Renal cortex interstitium (tissue), 11 donors: ENCODE data around the gene STPG3. TPM values are rescaled to one million over a fixed set of nuclear protein-coding genes. Genes with fewer than 3 reads are reported as not detected.

Experiments
- DNase-seq, 11 donors: peaks; one replicate each; pipeline ENCODE4 v3.0.0-alpha.2; 2013; ENCODE audit warnings: low read depth in 9 of 11, low spot score in 4 of 11; ENCODE audit errors: extremely low read depth in 1 of 11
- polyA plus RNA-seq, 3 donors: library from polyadenylated mRNA; unstranded; fragments of 120-200 nt; gene quantifications; one replicate each; pipeline ENCODE4 v1.2.1, GENCODE V29; 2013; ENCODE audit not compliant: insufficient read length in 3 of 3

Gene STPG3
- polyA plus RNA-seq, 3 donors = 2.2 to 4.2 (median 2.6) TPM

DNA sequence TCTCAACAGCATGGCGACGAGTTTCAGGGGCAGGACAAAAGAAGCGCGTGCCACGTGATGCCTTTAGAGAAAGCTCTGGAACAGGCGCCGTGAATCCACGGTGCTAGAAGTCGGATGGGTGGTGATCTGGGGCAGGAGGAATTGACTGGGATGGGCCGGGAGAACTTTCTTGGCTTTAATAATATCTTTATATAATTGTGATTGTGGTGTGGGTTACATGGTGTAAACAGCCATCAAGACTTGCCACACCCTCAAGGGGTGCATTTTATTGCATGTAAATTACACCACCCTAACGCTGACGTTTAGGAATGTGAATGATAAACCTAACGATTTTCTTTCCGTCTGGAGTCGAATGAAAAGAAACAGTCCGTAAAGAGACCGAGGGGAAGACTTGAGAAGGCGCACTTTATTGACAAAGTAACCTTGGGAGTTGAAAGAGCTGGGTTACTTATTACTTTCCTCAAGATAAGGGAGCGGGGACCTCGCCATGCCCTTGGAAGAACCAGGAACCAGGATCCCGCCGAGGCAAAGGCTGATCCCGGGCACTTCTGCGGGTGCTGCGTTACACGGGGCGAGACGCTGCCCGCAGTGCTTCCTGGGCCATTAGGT, 42.5 kb downstream of the STPG3 start:
- no peak for DNase-seq

DNA sequence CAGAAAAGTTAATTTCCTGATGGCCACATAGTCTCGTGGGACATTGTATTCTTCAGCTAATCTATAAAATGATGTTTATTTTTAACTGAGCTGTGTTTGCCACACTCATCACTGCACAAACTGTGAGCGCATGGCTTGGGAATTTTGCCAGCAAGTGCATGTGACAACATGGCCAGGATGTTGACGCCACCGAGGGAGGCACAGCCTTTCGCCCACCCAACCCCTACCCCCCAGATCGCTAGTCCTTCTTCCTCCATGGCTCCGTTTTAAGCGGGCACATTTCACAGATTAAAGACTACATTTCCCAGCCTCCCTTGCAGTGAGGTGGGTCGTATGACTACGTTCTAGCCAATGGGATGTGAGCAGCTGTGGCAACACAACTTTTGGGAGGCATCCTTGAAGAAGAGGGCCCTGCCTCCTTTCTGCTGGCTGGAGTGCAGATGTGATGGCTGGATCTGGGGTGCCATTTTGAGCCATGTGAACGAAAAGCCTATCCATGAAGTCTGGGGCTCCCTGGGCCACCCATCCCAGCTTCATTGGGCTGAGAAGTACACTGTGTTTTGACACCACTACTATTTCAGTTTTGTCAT, 43.1 kb downstream of the STPG3 start:
- DNase-seq = no peak

GRCh38 chr9:137294681-137295237, 43.7 kb downstream of the STPG3 start:
- DNase-seq = no peak

- no peak for DNase-seq
These were observed 44.2 kb downstream of the STPG3 start for GRCh38 chr9:137295238-137295811.

- no peak for DNase-seq
These were observed 45.0 kb downstream of the STPG3 start for GRCh38 chr9:137295849-137296669.

DNA sequence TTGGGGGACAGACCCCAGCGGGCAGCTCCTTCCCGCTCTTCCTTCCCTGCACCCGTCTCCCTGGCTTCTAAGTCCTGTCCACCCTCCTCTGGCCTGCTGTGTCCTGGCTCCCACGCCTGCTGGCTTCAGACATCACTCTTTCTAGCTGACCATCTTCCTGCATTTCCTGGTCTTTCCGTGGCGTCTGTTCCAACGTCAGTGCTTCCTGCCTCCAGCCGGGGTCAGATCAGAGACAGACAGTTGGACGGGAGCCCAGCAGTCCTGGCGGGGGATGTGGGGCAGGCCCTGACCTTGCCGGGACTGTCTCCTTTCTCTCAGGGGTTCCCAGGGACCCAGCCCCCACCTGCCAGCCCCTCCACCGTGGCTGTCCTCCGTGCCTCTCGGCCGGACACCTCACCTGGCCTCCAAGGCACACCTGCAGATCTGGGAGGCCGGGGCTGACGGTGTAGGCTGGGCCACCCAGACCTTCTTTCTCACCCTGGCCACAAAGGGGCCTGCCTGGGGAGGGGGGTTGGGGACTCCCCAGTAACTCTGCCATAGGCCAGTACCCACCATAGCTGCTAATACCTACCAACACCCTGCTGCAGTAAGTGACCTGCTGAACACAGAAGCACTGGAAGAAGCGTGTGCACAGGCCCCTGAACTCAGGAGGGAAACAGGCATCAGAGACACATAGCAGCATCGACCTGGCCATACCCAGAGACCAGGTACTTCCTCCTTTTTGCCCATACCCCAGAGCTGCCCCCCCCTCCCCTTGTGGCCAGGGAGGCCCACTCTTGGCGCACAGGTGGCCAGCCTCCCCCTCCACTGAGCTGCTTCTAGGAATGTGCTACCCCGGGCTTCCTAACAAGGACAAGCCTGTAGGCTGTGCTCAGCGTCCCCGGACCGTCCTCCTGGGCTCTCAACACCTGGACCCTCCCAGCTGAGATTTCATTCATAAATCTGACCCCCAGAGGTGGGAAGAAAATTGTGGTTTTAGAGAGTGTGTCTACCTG, 45.9 kb downstream of the STPG3 start:
- no peak for DNase-seq

DNA sequence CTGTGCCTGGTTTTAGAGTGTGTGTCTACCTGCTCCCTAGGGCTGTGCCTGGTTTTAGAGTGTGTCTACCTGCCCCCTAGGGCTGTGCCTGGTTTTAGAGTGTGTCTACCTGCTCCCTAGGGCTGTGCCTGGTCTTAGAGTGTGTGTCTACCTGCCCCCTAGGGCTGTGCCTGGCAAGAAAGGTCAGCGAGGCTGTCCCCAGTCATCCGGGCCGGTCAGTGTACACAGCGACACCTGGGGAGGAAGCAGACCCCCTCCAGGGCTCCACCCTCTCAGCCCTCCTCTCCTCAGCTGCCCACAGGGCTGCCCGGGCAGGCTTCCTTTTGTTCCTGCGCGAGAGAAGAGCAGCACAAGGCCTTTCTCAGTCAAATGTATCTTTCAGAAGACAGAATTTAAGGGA, 46.9 kb downstream of the STPG3 start:
- DNase-seq = no peak

- DNase-seq = no peak
These were observed 47.5 kb downstream of the STPG3 start for GRCh38 chr9:137298401-137299202.

DNA sequence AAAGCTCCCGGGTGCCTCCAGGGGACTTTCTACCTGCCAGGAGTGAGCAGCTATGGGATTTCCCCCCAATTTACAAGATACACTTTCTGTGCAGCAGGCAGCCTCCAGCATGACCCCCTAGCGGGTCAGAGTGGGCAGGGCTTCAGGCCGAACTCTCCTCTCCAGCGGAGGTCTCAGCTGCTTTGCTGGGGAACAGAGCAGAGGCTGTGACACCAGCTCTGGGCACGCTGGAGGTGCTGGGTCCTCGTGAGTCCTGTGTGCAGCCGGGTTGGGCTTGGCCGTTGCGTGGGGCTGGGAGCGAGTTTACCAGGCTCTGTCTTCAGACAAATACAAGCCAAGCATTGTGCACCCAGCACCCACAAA, 48.1 kb downstream of the STPG3 start:
- no peak for DNase-seq

- DNase-seq = no peak
These were observed 48.9 kb downstream of the STPG3 start for GRCh38 chr9:137299938-137300337.

DNA sequence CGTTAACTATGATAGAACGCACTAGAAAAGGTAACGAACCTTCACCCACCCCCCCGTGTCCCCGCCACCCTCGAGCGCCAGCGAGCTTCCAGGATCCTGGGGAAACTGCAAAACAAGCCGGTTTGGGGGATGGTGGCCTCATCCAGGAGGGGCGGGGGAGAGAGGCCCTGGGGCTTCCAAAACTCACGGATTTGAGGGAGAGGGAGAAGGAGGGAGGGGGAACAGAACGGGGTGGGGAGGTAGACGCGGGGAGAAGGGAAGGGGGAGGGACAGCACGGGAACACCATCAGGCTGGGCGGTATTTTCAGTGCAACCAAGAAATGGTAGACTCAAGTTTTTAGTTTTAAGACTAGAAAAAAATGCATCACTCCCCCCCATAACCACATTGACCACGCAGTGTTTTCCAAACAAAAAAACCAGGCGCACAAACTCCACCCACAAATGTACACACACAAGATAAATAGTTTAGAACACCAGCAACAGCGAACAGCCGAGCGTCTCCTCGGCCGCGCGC, 49.5 kb downstream of the STPG3 start:
- DNase-seq = no peak

GRCh38 chr9:137301081-137301947, 50.2 kb downstream of the STPG3 start:
- no peak for DNase-seq

- peak in 4 of 11 donors; percentile 79 to 86 (median 82) for DNase-seq
These were observed 51.0 kb downstream of the STPG3 start, which contains the start of gene NRARP for GRCh38 chr9:137302118-137302448. Gene NRARP (minus strand): TSS chr9:137302271. CDS start chr9:137301928, 343 bp downstream.

- no peak for DNase-seq
These were observed 51.5 kb downstream of the STPG3 start for GRCh38 chr9:137302449-137303150.
